C4-2B (cell line): ENCODE data around the gene TUBGCP6.

ENCODE experiments used
- ZFX ChIP-seq: fragments of 450-650 bp; IDR thresholded peaks from 2 replicates; pipeline ENCODE4 v1.6.1; 2017
- TF ChIP-seq, protein P1 (sequence below): fragments of 450-650 bp; conservative IDR thresholded peaks from 2 replicates; pipeline ENCODE4 v1.5.1; 2017; ENCODE audit warnings: mild to moderate bottlenecking

GRCh38 chr22:50270666-50271394 lies 26.0 kb upstream of the TUBGCP6 start:
- TF ChIP-seq, protein P1, sequence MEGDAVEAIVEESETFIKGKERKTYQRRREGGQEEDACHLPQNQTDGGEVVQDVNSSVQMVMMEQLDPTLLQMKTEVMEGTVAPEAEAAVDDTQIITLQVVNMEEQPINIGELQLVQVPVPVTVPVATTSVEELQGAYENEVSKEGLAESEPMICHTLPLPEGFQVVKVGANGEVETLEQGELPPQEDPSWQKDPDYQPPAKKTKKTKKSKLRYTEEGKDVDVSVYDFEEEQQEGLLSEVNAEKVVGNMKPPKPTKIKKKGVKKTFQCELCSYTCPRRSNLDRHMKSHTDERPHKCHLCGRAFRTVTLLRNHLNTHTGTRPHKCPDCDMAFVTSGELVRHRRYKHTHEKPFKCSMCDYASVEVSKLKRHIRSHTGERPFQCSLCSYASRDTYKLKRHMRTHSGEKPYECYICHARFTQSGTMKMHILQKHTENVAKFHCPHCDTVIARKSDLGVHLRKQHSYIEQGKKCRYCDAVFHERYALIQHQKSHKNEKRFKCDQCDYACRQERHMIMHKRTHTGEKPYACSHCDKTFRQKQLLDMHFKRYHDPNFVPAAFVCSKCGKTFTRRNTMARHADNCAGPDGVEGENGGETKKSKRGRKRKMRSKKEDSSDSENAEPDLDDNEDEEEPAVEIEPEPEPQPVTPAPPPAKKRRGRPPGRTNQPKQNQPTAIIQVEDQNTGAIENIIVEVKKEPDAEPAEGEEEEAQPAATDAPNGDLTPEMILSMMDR = no peak
- no peak for TF ChIP-seq ZFX
